Central memory CD4-positive, alpha-beta T cell (primary cell): ENCODE results near the gene KDM4B.

Experiments
- DNase-seq: peaks from one replicate; pipeline ENCODE4 v3.0.0; 2022

Gene KDM4B

GRCh38 chr19:4986056-4986455 is 17.1 kb downstream of the KDM4B start:
- DNase-seq, result no peak

DNA sequence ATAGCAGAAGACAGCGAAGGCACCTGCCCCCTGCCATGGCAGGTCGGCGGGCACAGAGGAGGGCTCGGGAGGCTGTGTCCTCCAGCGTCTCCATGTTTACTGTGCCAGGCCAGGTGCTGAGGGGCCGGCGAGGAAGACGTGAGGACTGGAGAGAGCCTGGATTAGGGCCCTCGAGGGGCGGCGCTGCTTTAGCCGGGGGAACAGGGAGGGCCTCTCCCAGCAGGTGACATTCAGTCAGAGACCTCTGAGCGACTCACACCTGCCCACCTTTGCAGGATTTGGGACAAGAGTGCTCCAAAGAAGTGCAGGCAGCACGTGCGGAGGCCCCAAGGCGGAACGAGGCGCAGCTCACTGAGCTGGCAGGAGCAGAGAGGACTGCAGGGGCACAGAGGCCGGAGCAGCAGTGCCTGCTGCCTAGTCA is 17.6 kb downstream of the KDM4B start:
- DNase-seq, result no peak

- DNase-seq, result no peak
These were observed 18.3 kb downstream of the KDM4B start for GRCh38 chr19:4987256-4987655.

- no peak for DNase-seq
These were observed 18.9 kb downstream of the KDM4B start for GRCh38 chr19:4987692-4988370.

DNA sequence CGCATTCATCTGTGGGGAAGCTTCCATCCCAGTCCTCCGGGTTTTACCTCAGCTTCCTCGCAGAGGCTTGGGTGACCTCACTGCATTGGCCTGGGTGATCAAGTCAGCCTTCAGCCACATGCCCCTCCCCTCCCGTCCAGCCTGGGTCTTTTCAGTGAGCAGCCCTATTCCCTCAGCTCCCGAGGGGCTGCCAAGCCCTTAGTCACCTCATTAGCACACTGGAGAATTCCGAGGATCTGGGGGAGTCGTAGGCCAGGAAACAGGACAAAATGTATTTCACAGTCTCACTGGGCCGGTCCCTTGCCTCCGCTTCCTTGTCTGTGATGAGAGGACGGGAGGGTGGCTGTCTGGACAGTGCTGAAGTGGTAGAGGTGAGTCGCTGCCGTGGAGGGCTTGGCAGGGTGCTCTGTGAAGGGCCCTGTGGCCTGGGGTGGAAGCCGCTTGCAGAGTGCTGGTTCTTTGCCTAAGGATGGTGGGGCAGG is 19.9 kb downstream of the KDM4B start:
- DNase-seq, result no peak

- DNase-seq, result no peak
These were observed 21.4 kb downstream of the KDM4B start for GRCh38 chr19:4990306-4990705.

DNA sequence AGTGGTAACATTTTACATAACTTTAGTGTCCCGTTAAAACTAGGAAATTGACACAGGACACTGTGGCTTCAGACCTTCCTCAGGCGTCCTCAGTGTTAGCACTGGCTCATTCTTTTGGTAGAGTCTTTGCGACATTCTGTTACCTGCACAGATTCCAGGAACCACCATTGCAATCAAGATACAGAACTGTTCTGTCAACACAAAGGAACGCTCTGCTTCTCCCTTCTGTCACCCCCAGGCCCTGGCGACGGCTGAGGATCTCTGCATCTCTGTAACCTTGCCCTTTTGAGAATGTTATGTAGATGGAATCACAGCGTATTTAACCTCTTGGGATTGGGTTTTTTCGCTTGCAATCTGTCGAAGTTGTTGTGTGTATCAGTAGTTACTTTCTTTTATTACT is 22.6 kb downstream of the KDM4B start:
- no peak for DNase-seq

DNA sequence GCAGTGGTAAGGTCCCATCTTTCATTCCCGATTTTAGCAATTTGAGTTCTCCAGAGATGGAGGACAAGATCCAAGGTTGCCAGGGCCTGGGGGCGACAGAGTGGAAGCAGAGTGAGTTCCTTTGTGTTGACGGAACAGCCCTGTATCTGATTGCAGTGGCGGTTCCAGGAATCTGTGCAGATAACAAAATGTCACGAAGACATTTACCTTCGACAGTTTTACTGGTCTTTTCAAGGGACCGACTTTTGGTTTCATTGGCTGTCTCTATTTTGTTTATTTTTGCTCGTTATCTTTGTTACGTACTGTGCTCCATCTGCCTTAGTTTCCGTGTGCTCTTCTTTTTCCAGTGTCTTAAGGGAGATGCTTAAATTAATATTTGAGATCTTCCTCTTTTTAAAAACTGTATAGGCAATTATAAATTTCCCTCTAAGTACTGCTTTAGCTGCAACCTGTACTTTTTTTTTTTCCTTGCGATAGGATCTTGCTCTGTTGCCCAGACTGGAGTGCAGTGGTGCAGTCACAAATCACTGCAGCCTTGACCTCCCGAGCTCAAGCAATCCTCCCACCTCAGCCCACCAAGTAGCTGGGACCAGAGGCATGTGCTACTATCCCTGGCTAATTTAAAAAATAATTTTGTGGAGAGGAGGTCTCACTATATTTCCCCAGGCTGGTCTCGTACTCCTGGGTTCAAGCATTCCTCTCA is 23.2 kb downstream of the KDM4B start:
- no peak for DNase-seq

- DNase-seq, result no peak
These were observed 24.8 kb downstream of the KDM4B start for GRCh38 chr19:4993683-4994082.

DNA sequence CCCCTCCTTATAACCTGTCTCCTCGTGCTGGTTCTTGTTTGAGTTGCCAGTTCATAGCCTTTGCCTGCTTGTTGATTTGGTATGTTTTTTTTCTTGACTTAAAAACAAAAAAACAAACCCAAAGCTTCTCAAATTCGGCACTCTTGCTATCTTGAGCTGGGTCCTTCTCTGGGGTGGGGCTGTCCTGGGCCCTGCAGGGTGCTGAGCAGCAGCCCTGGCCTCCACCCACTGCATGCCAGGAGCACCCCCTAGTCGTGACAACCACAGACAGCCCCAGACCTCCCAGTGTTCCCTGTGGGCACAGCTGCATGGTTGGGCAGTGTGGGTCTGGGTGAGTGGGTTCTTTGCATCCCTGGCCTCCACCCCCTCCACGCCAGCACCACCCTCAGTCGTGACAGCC is 27.8 kb downstream of the KDM4B start:
- DNase-seq, result no peak

- DNase-seq, result no peak
These were observed 28.4 kb downstream of the KDM4B start for GRCh38 chr19:4997297-4997696.

DNA sequence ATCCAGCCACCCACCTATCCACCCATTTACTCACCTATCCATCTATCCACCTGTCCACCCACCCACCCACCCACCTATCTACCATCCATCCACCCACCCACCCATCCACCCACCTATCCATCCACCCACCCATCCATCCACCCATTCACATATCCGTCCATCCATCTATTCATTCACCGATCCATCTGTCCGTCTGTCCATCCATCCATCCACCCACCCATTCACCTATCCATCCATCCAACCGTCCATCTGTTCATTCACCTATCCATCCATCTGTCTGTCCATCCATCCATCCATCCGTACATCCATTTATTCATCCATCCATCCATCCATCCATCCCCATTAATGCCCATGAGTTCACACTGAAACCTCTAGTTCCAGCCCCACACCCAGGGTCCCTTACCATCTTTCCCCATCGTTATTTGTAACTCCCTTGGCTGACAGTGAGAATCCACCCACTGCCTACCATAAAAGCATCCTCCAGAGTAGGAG is 31.3 kb downstream of the KDM4B start:
- no peak for DNase-seq

DNA sequence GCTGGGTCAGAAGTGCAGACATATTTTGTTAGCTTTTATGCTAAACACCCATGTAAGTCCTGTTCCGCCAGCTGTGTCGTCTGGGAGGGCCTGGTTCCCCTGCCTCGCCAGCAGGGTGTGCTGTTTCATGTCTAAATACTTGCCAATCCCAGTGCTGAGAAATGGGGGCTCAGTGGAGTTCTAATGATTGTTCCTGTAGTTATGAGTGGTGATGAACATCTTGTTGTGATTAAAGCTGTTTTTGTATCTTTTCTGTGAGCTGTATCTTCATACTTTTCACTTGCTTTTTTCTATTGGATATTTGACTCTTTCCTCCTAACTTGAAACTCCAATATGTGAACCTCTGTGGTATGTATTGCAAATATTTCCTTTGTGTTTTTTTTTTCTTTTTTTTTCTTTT is 32.7 kb downstream of the KDM4B start:
- no peak for DNase-seq

- no peak for DNase-seq
These were observed 33.2 kb downstream of the KDM4B start for GRCh38 chr19:5002143-5002542.

DNA sequence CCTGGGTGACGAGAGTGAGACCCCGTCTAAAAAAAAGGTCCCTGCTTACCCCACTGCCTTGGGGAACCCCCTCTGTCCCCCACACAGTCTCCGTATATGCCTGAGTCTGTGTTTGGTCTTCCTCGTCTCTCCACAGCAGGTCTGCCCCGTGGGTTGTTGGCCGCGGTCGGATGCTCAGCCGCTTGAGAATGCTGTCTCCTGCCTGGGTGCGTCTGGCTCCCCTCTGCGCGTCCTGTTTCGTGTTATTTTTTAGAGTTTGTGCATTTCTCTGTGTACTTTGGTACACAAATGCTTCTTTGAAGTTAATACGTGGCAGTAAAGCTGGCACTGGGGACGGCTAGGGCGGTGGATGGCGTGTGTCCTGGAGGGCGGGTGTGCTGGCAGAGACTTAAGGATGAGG is 34.9 kb downstream of the KDM4B start:
- DNase-seq, result no peak

- no peak for DNase-seq
These were observed 36.2 kb downstream of the KDM4B start for GRCh38 chr19:5005096-5005495.

GRCh38 chr19:5006201-5006600 is 37.3 kb downstream of the KDM4B start:
- DNase-seq, result no peak

DNA sequence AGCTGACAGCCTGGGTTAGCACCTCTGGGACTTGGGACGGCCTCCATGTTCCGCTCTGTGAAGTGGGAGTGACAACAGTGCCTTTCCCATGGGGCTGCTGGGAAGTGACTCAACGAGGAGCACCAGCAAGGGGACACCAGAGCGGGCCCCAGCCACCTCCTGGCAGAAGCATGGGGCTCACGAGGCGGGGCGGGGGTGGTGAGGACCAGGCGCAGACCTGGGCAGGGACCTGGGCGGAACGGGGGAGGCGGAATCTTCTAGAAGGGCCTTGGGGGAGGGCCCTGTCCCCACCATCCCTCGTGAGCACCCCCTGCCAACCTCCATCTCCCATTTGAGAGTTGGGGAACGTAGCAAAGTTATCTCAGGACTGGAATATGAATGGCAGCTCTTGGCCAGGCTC is 37.9 kb downstream of the KDM4B start:
- no peak for DNase-seq

DNA sequence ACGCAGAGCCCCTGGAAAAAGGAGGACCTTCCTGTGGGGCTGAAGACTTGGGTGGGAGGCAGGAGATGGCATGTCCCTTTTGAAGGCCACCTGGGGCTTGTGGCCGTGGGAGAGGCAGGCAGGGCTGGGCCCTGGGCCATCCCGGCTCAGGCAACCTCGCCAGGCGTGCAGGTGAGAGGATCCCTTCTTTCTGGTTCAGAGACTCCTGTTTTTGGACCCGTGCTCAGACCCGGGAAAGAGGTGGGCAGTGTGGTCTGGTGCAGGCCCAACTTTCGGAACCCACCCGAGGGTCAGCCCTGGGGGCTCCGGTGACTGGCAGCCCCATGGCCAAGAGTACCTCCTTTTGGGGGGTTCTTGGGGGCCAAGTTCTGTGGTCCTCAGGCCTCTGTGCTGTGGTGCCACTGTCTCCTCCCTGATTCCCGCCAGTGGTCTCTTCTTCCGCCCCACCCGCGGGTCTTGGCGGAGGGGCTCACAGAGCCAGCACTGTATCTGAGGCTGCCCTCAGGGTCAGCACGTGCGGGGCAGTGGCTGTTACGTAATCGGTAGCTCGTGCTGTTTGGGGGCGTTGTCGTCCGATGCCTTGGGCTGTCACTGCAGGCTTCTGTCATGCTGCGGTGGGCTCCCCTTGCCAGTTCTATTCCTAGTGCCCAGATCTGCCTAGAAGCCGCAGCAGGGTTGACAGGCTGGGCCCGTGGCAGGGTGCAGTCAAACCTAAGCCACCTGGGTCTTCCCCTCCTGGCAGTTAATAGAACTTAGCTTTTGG is 42.7 kb downstream of the KDM4B start:
- no peak for DNase-seq

DNA sequence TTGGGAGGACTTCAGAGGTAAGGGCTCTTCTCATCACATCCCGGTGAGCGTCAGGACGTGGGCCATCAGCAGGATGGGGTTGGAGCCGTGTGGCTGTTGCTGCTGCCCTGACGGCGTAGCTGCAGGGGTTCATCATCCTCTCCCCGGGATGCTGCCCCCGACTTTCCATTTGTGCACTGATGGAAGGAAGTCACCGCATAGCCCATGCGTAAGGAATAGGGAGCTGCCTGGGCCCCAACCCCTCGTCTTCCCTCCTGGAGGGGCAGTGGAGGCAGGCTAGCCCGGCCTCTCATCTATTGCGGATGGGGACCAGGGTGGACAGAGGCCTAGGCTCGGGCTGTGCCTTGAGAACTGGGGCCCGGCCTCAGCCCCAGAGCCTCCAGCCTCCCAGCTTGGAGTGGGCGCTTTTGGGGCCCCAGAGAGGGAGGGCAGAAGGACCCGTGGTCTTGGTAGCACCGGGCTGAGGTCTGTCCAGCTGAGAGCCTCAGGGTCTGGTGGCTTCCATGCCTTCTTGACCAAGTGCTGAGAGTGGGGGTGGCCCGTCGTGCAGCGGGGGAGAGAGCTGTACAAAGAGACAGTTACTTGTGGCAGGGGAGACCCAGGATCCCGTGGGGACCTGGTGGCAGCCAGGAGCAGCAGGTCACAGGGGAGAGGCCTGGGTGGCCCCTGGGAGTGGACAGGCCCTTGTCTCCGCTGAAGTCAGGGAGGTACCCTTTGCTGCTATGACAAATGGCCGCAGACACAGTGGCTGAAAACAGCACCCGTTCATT is 44.0 kb downstream of the KDM4B start:
- no peak for DNase-seq

DNA sequence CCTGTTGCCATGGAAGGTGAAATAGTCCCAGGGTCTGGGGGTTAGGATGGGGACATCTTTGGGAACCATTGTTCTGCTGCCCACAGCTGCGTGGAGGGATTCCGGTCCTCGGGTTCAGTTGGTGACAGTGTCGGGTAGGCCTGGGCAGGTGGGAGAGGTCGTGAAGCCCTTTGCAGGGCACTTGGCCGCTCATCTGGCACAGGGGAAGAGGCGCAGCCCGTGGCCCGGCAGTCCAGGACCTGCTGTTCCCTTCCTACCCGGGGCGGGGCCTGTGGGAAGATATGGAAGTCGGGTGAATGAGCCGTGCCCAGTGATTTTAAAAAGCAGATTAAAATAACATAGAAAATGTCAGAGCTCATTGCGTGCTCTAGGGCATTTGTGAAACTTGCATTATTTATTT is 44.8 kb downstream of the KDM4B start:
- DNase-seq, result no peak

- no peak for DNase-seq
These were observed 46.0 kb downstream of the KDM4B start for GRCh38 chr19:5014941-5015340.

DNA sequence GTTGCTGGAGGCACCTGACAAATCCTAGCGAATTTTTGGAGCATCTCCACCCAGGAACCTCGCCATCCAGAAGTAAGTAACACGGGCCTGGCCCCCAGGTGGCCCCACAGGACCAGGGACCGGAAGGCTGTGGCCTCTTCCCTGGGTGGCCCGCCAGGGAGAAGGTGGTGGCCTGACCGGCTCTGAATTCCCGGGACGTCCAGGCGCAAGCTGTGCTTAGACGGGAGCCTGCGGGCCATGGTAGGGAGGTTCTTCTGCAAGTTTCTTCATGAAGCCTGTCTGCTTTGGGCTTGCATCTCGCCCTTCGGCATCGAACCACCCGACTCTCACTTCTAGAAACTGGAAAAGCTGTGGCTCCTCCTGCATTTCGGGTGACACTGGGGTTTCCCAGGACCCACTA is 47.4 kb downstream of the KDM4B start:
- no peak for DNase-seq
